Measurements from ENCODE around the gene NBPF14.
"Not testable (repeated sequence)": the region's sequence is repeated elsewhere in the genome, so short reads cannot be mapped to it uniquely, and the experiment has no call there.

The NBPF14 gene

GRCh38 chr1:148595911-148596310 lies at the start of gene NBPF14:
Gene NBPF14, minus strand, starts transcription at chr1:148596011. Its CDS starts 294 bp downstream, at chr1:148595717.
- not testable (repeated sequence) for DNase-seq (ENCODE audit: low read depth in 1 of 2, low spot score in 1 of 2)

GRCh38 chr1:148625451-148625850 lies 29.6 kb upstream of the NBPF14 start:
- not testable (repeated sequence) for DNase-seq (ENCODE audit: low read depth in 1 of 2, low spot score in 1 of 2)

- not testable (repeated sequence) for DNase-seq (ENCODE audit: low read depth in 1 of 2, low spot score in 1 of 2)
Measured at GRCh38 chr1:148618216-148618615, 22.4 kb upstream of the NBPF14 start.

GRCh38 chr1:148605266-148605665 lies 9.5 kb upstream of the NBPF14 start:
- DNase-seq (ENCODE audit: low read depth in 1 of 2, low spot score in 1 of 2), result not testable (repeated sequence)

GRCh38 chr1:148595360-148595759 lies 451 bp downstream of the NBPF14 start:
- DNase-seq (ENCODE audit: low read depth in 1 of 2, low spot score in 1 of 2), result not testable (repeated sequence)

- DNase-seq (ENCODE audit: low read depth in 1 of 2, low spot score in 1 of 2), result not testable (repeated sequence)
Measured at GRCh38 chr1:148591098-148591497, 4.7 kb downstream of the NBPF14 start.

GRCh38 chr1:148532158-148532557 lies 63.7 kb downstream of the NBPF14 start:
- not testable (repeated sequence) for DNase-seq (ENCODE audit: low read depth in 1 of 2, low spot score in 1 of 2)

GRCh38 chr1:148529101-148529567 lies 66.7 kb downstream of the NBPF14 start:
- DNase-seq (ENCODE audit: low read depth in 1 of 2, low spot score in 1 of 2), result peak; percentile 51 to 55

- not testable (repeated sequence) for DNase-seq (ENCODE audit: low read depth in 1 of 2, low spot score in 1 of 2)
Measured at GRCh38 chr1:148528591-148528990, 67.2 kb downstream of the NBPF14 start.

GRCh38 chr1:148526587-148526986 lies 69.2 kb downstream of the NBPF14 start:
- not testable (repeated sequence) for DNase-seq (ENCODE audit: low read depth in 1 of 2, low spot score in 1 of 2)

GRCh38 chr1:148523205-148524144 lies 72.3 kb downstream of the NBPF14 start:
- not testable (repeated sequence) for DNase-seq (ENCODE audit: low read depth in 1 of 2, low spot score in 1 of 2)

- DNase-seq (ENCODE audit: low read depth in 1 of 2, low spot score in 1 of 2), result peak; percentile 74 to 95
Measured at GRCh38 chr1:148522561-148523204, 73.1 kb downstream of the NBPF14 start.

- peak; percentile 61 to 82 for DNase-seq (ENCODE audit: low read depth in 1 of 2, low spot score in 1 of 2)
Measured at GRCh38 chr1:148522072-148522471, 73.7 kb downstream of the NBPF14 start.

GRCh38 chr1:148514310-148514709 lies 81.5 kb downstream of the NBPF14 start:
- DNase-seq (ENCODE audit: low read depth in 1 of 2, low spot score in 1 of 2), result not testable (repeated sequence)

GRCh38 chr1:148512571-148513184 lies 83.1 kb downstream of the NBPF14 start:
- not testable (repeated sequence) for DNase-seq (ENCODE audit: low read depth in 1 of 2, low spot score in 1 of 2)

GRCh38 chr1:148493933-148494332 lies 101.9 kb downstream of the NBPF14 start:
- not testable (repeated sequence) for DNase-seq (ENCODE audit: low read depth in 1 of 2, low spot score in 1 of 2)

GRCh38 chr1:148483029-148483428 lies 112.8 kb downstream of the NBPF14 start, which contains the start of gene PPIAL4G:
Gene PPIAL4G, minus strand, starts transcription at chr1:148483302. Its CDS starts 50 bp downstream, at chr1:148483252.
- not testable (repeated sequence) for DNase-seq (ENCODE audit: low read depth in 1 of 2, low spot score in 1 of 2)
